K562 (cell line): ENCODE results near the gene URM1. TPM values are rescaled to one million over a fixed set of nuclear protein-coding genes. Genes with fewer than 3 reads are reported as not detected.
A peak's percentile ranks its signal among the peaks of the same experiment; 100 is the strongest.

Source experiments
- ATF1 ChIP-seq, 2 experiments: fragments of 450-650 bp in 1 of 2; IDR thresholded peaks; 2 replicates each; pipeline ENCODE4 v1.6.1; 2016; ENCODE audit warnings: missing compliant biosample characterization in 1 of 2, missing genetic modification characterization in 1 of 2
- CREM ChIP-seq: IDR thresholded peaks from 2 replicates; pipeline ENCODE4 v1.6.1; 2014; ENCODE audit warnings: antibody characterized with exemption, low read depth
- CTBP1 ChIP-seq: fragments of 450-650 bp; IDR thresholded peaks from 2 replicates; pipeline ENCODE4 v1.6.1; 2016; ENCODE audit warnings: borderline replicate concordance
- E2F4 ChIP-seq: sonication (generic); formaldehyde crosslinking; IDR thresholded peaks from 2 replicates; pipeline ENCODE4 v1.8.0; 2022; ENCODE audit warnings: mild to moderate bottlenecking, low read depth, missing genetic modification reagents
- EP400 ChIP-seq: fragments of 450-650 bp; IDR thresholded peaks from 2 replicates; pipeline ENCODE4 v1.6.1; 2017; ENCODE audit warnings: antibody characterized with exemption, mild to moderate bottlenecking, moderate library complexity
- FOXM1 ChIP-seq, 2 experiments: fragments of 450-650 bp in 1 of 2; sonication (generic) in 1 of 2; formaldehyde crosslinking in 1 of 2; IDR thresholded peaks; 2 replicates each; pipeline versions ENCODE4 v1.6.1 to v1.9.0; 2017 to 2022; ENCODE audit warnings: low read depth in 2 of 2, mild to moderate bottlenecking in 2 of 2, missing genetic modification reagents in 1 of 2, moderate library complexity in 1 of 2
- HDAC1 ChIP-seq, 2 experiments: fragments of 450-650 bp; IDR thresholded peaks; 2 replicates each; pipeline ENCODE4 v1.6.1; 2016 to 2017; ENCODE audit warnings: inconsistent platforms in 1 of 2, mild to moderate bottlenecking in 1 of 2, moderate library complexity in 1 of 2
- MEF2D ChIP-seq: conservative IDR thresholded peaks from 2 replicates; pipeline ENCODE4 v1.6.1; 2016; ENCODE audit warnings: low read depth, missing genetic modification characterization, missing compliant biosample characterization
- OTX1 ChIP-seq: fragments of 450-650 bp; formaldehyde crosslinking; IDR thresholded peaks from 2 replicates; pipeline ENCODE4 v1.4.0; 2022; ENCODE audit warnings: mild to moderate bottlenecking
- POLR2B ChIP-seq: fragments of 450-650 bp; IDR thresholded peaks from 2 replicates; pipeline ENCODE4 v1.6.1; 2018; ENCODE audit warnings: low read depth; ENCODE audit not compliant: partially characterized antibody
- RAD51 ChIP-seq: fragments of 450-650 bp; IDR thresholded peaks from 2 replicates; pipeline ENCODE4 v1.7.1; 2016; ENCODE audit warnings: low read depth, mild to moderate bottlenecking, borderline replicate concordance
- SRF ChIP-seq, 2 experiments: fragments of 250-450, 450-650 bp in 1 of 2; sonication (Bioruptor Pico) in 1 of 2; sonication (generic) in 1 of 2; formaldehyde crosslinking; IDR thresholded peaks; 2 replicates each; pipeline versions ENCODE4 v1.5.0 to v1.5.1; 2020 to 2022; ENCODE audit warnings: mild to moderate bottlenecking in 1 of 2, missing genetic modification reagents in 1 of 2
- ZBTB17 ChIP-seq: fragments of 450-650 bp; formaldehyde crosslinking; IDR thresholded peaks from 2 replicates; pipeline ENCODE4 v1.4.0; 2020; ENCODE audit warnings: mild to moderate bottlenecking
- ZNF347 ChIP-seq: fragments of 450-650 bp; formaldehyde crosslinking; IDR thresholded peaks from 2 replicates; pipeline ENCODE4 v1.4.0; 2020; ENCODE audit warnings: low read depth, mild to moderate bottlenecking, moderate library complexity
- ZNF584 ChIP-seq: fragments of 200-800 bp; sonication (Bioruptor generic); IDR thresholded peaks from 2 replicates; pipeline ENCODE4 v1.6.1; 2016; ENCODE audit warnings: low read depth, mild to moderate bottlenecking, missing genetic modification characterization, missing compliant biosample characterization
- ZNF644 ChIP-seq: fragments of 200-800 bp; sonication (Bioruptor generic); IDR thresholded peaks from 2 replicates; pipeline ENCODE4 v1.6.1; 2016; ENCODE audit warnings: low read depth, missing genetic modification characterization, missing compliant biosample characterization
- polyA plus RNA-seq, 8 experiments: library from polyadenylated mRNA; depleted of rRNA in 4 of 8; stranded (reverse) in 5 of 8; unstranded in 3 of 8; fragments of >200 nt; fragmentation: Nextera tagmentation in 2 of 8; fragmentation: Illumina TruSeq in 1 of 8; extraction: Ambion mirVana in 2 of 8; extraction: Trizol in 1 of 8; gene quantifications; 2 replicates each; pipeline versions ENCODE4 v1.2.1 to v1.2.3, GENCODE V29; 2011 to 2014; ENCODE audit warnings: inconsistent platforms in 1 of 8, missing spikeins in 1 of 8
- total RNA-seq, 7 experiments: library from RNA; depleted of rRNA in 6 of 7; stranded (reverse); fragments of >200 nt in 6 of 7; fragmentation: Illumina TruSeq in 2 of 7; extraction: Trizol in 2 of 7; gene quantifications; 2 replicates each; pipeline versions ENCODE4 v1.2.1 to v1.2.3, GENCODE V29; 2011 to 2021; ENCODE audit warnings: low replicate concordance in 1 of 7
- TF ChIP-seq, protein P1 (sequence below), 2 experiments: fragments of 250-450 bp in 1 of 2; fragments of 450-650 bp in 1 of 2; sonication (Bioruptor Pico) in 1 of 2; IDR thresholded peaks; 2 replicates each; pipeline versions ENCODE4 v1.6.1 to v1.8.0; 2016 to 2021; ENCODE audit warnings: mild to moderate bottlenecking in 2 of 2, moderate library complexity in 2 of 2, missing compliant biosample characterization in 1 of 2, missing genetic modification characterization in 1 of 2
- TF ChIP-seq, protein P2 (sequence below): fragments of 450-650 bp; IDR thresholded peaks from 2 replicates; pipeline ENCODE4 v1.6.1; 2018; ENCODE audit not compliant: partially characterized antibody
- TF ChIP-seq, protein P3 (sequence below): sonication (generic); formaldehyde crosslinking; IDR thresholded peaks from 2 replicates; pipeline ENCODE4 v1.8.0; 2023; ENCODE audit warnings: mild to moderate bottlenecking, missing genetic modification reagents

The URM1 gene
- total and polyA plus RNA-seq, 9 of the 15 experiments (the other 6 are each of a cell fraction or from before 2014, with no cell fraction given), result 10.1 to 88.9 (median 53.3) TPM

DNA sequence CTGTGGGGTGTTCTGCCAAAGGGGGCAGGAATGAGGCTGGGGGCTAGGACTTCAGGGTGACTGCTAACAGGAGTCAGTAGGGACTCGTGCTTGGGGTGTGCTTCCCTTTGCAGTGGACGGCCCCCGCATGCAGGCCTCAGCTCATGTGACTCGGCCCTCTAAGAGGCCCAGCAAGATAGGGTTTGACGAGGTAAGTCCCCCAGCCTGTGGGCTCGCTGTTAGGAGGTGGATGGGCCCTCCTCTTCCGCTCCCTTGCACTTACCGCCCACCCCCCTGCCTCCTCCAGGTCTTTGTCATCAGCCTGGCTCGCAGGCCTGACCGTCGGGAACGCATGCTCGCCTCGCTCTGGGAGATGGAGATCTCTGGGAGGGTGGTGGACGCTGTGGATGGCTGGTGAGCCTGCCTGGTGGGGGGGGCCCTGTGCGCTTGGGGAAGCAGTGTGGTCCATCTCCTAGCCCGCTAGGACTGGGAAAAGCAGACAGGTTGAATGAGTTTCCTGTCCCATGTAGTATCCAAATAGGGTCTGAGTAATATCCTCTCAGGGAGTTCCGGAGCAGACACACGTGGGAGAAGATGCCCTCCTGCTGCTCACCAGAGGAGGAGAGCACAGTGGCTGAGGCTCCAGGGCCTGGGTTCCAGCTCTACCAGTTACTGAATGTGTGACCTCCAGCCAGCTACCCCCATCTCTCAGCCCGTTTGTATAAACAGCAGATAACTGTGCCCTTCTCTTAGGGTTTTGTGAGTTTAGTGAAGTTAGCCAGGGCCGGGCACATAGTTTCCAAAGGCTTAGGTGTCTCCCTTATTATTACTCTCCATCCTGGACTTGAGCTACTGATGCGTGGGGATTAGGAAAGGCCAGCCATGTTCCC lies 57.7 kb downstream of the URM1 start (continued):
- peak; percentile 22; the same call in 1 of the 2 replicates for TF ChIP-seq CTBP1
- peak; percentile 73 for TF ChIP-seq POLR2B
- TF ChIP-seq ZNF644 (tag), result no peak
- TF ChIP-seq ATF1 (CRISPR knock-in tag; IDR thresholded peaks at IDR 0.05), result no peak
- peak; percentile 72 for TF ChIP-seq ATF1 (tag; IDR thresholded peaks at IDR 0.05)
- TF ChIP-seq, protein P1, sequence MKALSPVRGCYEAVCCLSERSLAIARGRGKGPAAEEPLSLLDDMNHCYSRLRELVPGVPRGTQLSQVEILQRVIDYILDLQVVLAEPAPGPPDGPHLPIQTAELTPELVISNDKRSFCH (CRISPR knock-in tag; IDR thresholded peaks at IDR 0.05), result no peak
- TF ChIP-seq, protein P1 (tag; IDR thresholded peaks at IDR 0.05), result no peak; the same call in 1 of the 2 replicates
- 0 out of 2 replicates have a peak, but pooled peaks have one; percentile 70 for TF ChIP-seq MEF2D
- TF ChIP-seq HDAC1 (IDR thresholded peaks at IDR 0.05), result peak in 1 of 2 experiments; percentile 52; a peak in 1 of 4 replicates
- no peak for TF ChIP-seq FOXM1 (IDR thresholded peaks at IDR 0.05; ENCODE audit: low read depth)
- peak; percentile 11; the same call in 1 of the 2 replicates for TF ChIP-seq FOXM1 (CRISPR knock-in tag; IDR thresholded peaks at IDR 0.05; ENCODE audit: low read depth)
- no peak for TF ChIP-seq ZNF347
- TF ChIP-seq, protein P2, sequence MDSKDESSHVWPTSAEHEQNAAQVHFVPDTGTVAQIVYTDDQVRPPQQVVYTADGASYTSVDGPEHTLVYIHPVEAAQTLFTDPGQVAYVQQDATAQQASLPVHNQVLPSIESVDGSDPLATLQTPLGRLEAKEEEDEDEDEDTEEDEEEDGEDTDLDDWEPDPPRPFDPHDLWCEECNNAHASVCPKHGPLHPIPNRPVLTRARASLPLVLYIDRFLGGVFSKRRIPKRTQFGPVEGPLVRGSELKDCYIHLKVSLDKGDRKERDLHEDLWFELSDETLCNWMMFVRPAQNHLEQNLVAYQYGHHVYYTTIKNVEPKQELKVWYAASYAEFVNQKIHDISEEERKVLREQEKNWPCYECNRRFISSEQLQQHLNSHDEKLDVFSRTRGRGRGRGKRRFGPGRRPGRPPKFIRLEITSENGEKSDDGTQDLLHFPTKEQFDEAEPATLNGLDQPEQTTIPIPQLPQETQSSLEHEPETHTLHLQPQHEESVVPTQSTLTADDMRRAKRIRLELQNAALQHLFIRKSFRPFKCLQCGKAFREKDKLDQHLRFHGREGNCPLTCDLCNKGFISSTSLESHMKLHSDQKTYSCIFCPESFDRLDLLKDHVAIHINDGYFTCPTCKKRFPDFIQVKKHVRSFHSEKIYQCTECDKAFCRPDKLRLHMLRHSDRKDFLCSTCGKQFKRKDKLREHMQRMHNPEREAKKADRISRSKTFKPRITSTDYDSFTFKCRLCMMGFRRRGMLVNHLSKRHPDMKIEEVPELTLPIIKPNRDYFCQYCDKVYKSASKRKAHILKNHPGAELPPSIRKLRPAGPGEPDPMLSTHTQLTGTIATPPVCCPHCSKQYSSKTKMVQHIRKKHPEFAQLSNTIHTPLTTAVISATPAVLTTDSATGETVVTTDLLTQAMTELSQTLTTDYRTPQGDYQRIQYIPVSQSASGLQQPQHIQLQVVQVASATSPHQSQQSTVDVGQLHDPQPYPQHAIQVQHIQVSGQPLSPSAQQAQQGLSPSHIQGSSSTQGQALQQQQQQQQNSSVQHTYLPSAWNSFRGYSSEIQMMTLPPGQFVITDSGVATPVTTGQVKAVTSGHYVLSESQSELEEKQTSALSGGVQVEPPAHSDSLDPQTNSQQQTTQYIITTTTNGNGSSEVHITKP, result peak; percentile 60
- TF ChIP-seq, protein P3, sequence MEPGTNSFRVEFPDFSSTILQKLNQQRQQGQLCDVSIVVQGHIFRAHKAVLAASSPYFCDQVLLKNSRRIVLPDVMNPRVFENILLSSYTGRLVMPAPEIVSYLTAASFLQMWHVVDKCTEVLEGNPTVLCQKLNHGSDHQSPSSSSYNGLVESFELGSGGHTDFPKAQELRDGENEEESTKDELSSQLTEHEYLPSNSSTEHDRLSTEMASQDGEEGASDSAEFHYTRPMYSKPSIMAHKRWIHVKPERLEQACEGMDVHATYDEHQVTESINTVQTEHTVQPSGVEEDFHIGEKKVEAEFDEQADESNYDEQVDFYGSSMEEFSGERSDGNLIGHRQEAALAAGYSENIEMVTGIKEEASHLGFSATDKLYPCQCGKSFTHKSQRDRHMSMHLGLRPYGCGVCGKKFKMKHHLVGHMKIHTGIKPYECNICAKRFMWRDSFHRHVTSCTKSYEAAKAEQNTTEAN (CRISPR knock-in tag), result peak; percentile 74; the same call in 1 of the 2 replicates
- peak; percentile 65 for TF ChIP-seq CREM
- no peak for TF ChIP-seq E2F4 (CRISPR knock-in tag)
- TF ChIP-seq ZBTB17 (CRISPR knock-in tag), result peak; percentile 45; the same call in 1 of the 2 replicates
- TF ChIP-seq ZNF584, result 0 out of 2 replicates have a peak, but pooled peaks have one; percentile 37
- peak; percentile 88 for TF ChIP-seq EP400
- no peak; the same call in 1 of the 2 replicates for TF ChIP-seq OTX1 (CRISPR knock-in tag)
- peak; percentile 74 for TF ChIP-seq RAD51
- TF ChIP-seq SRF (CRISPR knock-in tag; IDR thresholded peaks at IDR 0.05), result 0 out of 4 replicates have a peak, but pooled peaks of 1 of the 2 experiments have one; percentile 27
